GM18868 (cell line): Measurements from ENCODE around the gene OR6N2.

Experiments used
- ATAC-seq: cut with Tn5 transposase; IDR thresholded peaks from one replicate; pipeline ENCODE4 v1.9.1; 2021; ENCODE audit warnings: mild to moderate bottlenecking, moderate library complexity; ENCODE audit not compliant: unreplicated experiment

The OR6N2 gene

GRCh38 chr1:158771950-158772866 is 8.8 kb downstream of the OR6N2 start, which contains the start of gene OR6N1:
OR6N1 (minus strand) TSS chr1:158772195; CDS start chr1:158766682, 5,513 bp downstream.
- ATAC-seq: no peak

GRCh38 chr1:158754420-158754819 is 26.6 kb downstream of the OR6N2 start, which contains the start of gene OR6K6:
OR6K6 (plus strand) TSS chr1:158754720; CDS start chr1:158754888, 168 bp downstream.
- ATAC-seq: no peak

- ATAC-seq: no peak
Measured at GRCh38 chr1:158752155-158752712, 28.8 kb downstream of the OR6N2 start.

GRCh38 chr1:158735848-158736247 is 45.2 kb downstream of the OR6N2 start:
- ATAC-seq: no peak

GRCh38 chr1:158732524-158732923 is 48.5 kb downstream of the OR6N2 start:
- ATAC-seq: no peak

- ATAC-seq: no peak
Measured at GRCh38 chr1:158731707-158732106, 49.3 kb downstream of the OR6N2 start.

- ATAC-seq: no peak
Measured at GRCh38 chr1:158730453-158730852, 50.6 kb downstream of the OR6N2 start.

- no peak for ATAC-seq
Measured at GRCh38 chr1:158728510-158729225, 52.3 kb downstream of the OR6N2 start.

GRCh38 chr1:158724442-158724841 is 56.6 kb downstream of the OR6N2 start:
- no peak for ATAC-seq
